ENCODE data around the gene NUDT4.

GRCh38 chr12:93429852-93430251 lies 52.1 kb downstream of the NUDT4 start:
- TF ChIP-seq, protein P1, sequence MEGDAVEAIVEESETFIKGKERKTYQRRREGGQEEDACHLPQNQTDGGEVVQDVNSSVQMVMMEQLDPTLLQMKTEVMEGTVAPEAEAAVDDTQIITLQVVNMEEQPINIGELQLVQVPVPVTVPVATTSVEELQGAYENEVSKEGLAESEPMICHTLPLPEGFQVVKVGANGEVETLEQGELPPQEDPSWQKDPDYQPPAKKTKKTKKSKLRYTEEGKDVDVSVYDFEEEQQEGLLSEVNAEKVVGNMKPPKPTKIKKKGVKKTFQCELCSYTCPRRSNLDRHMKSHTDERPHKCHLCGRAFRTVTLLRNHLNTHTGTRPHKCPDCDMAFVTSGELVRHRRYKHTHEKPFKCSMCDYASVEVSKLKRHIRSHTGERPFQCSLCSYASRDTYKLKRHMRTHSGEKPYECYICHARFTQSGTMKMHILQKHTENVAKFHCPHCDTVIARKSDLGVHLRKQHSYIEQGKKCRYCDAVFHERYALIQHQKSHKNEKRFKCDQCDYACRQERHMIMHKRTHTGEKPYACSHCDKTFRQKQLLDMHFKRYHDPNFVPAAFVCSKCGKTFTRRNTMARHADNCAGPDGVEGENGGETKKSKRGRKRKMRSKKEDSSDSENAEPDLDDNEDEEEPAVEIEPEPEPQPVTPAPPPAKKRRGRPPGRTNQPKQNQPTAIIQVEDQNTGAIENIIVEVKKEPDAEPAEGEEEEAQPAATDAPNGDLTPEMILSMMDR (IDR thresholded peaks at IDR 0.05): no peak
- TF ChIP-seq POLR2A (IDR thresholded peaks at IDR 0.05): no peak

Data from esophagus squamous epithelium (tissue), 4 donors.